ENCODE data around the gene ZAP70. TPM values are rescaled to one million over a fixed set of nuclear protein-coding genes. Genes with fewer than 3 reads are reported as not detected.
"Not testable (repeated sequence)": the region's sequence is repeated elsewhere in the genome, so short reads cannot be mapped to it uniquely, and the experiment has no call there.

Gene ZAP70
- total RNA-seq, 1 donor from 2014 or later: 2.8 TPM

DNA sequence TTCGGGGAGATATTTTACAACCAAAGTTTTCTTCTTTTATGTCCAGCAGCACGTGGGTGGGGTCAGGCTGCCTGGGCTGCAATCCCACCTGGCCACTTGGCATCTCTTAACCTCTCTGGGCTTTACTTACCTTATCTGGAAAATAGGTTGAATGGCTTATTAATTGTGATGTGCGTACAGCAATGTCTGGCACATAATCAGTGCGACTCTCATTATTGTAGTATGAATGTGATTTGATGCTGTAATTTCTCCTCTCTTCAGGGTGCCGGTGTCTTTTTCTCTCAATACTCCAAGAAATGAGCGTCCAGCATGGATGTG is 2.0 kb upstream of the ZAP70 start:
- Mint-ChIP-seq H3K4me3 (no peak overlapping the region), H3K27ac (ENCODE audit: unreplicated experiment) (no peak overlapping the region), H3K36me3 (ENCODE audit: low read depth) (no peaks in the 10 kb centered on the region), H3K4me1 (peaks cover 7% of the 10 kb centered on the region), H3K9me3 (no peaks in the 10 kb centered on the region), H3K27me3 (ENCODE audit: low read depth) (no peaks in the 10 kb centered on the region)
- TF ChIP-seq, protein P1, sequence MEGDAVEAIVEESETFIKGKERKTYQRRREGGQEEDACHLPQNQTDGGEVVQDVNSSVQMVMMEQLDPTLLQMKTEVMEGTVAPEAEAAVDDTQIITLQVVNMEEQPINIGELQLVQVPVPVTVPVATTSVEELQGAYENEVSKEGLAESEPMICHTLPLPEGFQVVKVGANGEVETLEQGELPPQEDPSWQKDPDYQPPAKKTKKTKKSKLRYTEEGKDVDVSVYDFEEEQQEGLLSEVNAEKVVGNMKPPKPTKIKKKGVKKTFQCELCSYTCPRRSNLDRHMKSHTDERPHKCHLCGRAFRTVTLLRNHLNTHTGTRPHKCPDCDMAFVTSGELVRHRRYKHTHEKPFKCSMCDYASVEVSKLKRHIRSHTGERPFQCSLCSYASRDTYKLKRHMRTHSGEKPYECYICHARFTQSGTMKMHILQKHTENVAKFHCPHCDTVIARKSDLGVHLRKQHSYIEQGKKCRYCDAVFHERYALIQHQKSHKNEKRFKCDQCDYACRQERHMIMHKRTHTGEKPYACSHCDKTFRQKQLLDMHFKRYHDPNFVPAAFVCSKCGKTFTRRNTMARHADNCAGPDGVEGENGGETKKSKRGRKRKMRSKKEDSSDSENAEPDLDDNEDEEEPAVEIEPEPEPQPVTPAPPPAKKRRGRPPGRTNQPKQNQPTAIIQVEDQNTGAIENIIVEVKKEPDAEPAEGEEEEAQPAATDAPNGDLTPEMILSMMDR (conservative IDR thresholded peaks at IDR 0.05): no peak
- no peak for DNase-seq (ENCODE audit: low read depth, low spot score)

DNA sequence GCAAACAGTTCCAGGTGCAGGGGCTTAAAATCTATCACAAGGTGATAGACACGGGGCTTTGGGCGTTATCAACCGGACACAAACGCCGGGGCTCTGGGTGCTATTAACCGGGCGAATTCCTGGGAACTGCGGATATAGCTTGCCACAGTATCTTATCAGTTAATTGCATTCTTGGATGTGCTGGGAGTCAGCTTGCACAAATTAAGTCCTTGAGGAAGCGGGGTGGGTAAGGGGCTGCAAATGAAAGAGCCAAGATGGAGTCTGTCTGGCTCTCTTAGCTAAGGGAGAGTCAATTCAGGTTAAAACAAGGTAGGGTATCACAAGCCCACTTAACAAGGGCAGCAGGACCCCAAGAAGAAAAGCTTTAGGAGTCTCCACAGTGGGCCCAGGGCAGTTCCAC is 1.2 kb upstream of the ZAP70 start:
- H3K9me3 Mint-ChIP-seq; DNase-seq (ENCODE audit: low read depth, low spot score); H3K4me3 Mint-ChIP-seq; H3K4me1 Mint-ChIP-seq; H3K27me3 Mint-ChIP-seq (ENCODE audit: low read depth); H3K36me3 Mint-ChIP-seq (ENCODE audit: low read depth): not testable (repeated sequence)
- peak overlapping the region; percentile 19 for H3K27ac Mint-ChIP-seq (ENCODE audit: unreplicated experiment)

DNA sequence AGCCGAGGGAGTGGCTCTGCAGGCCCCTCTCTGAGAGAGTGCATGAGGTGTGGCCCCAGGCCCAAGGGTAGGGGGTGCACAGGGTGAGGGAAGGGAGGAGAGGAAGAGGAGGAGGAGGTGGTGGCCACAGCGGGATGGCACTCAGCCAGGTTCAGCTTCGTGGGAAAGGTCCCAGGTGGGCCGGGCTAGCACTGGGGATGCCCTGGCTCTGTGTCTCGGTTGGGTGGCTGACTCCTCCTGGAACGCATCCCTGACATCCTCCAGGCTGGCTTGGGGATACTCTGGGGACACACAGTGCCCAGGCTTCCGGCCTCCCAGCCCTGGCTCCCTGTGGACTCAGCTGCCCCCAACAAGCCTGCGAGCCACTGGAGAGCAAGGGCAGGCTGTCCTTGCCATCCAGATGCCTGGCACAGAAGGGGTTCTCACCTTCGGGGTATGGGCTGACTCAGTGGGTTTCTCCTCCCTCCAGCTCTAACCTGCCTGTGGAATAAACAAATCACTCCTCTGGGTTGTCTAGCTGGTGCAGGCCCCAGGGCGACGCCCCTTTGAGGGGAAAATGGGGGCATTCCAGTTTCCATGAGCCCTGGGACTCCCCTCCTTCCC is 582 bp upstream of the ZAP70 start:
- H3K27me3 Mint-ChIP-seq (ENCODE audit: low read depth): no peaks in the 10 kb centered on the region
- no peak for DNase-seq (ENCODE audit: low read depth, low spot score)
- H3K36me3 Mint-ChIP-seq (ENCODE audit: low read depth): no peaks in the 10 kb centered on the region
- no peak overlapping the region for H3K4me3 Mint-ChIP-seq
- no peak overlapping the region for H3K27ac Mint-ChIP-seq (ENCODE audit: unreplicated experiment)
- H3K4me1 Mint-ChIP-seq: peaks cover 12% of the 10 kb centered on the region
- TF ChIP-seq, protein P1 (conservative IDR thresholded peaks at IDR 0.05): no peak
- no peaks in the 10 kb centered on the region for H3K9me3 Mint-ChIP-seq

DNA sequence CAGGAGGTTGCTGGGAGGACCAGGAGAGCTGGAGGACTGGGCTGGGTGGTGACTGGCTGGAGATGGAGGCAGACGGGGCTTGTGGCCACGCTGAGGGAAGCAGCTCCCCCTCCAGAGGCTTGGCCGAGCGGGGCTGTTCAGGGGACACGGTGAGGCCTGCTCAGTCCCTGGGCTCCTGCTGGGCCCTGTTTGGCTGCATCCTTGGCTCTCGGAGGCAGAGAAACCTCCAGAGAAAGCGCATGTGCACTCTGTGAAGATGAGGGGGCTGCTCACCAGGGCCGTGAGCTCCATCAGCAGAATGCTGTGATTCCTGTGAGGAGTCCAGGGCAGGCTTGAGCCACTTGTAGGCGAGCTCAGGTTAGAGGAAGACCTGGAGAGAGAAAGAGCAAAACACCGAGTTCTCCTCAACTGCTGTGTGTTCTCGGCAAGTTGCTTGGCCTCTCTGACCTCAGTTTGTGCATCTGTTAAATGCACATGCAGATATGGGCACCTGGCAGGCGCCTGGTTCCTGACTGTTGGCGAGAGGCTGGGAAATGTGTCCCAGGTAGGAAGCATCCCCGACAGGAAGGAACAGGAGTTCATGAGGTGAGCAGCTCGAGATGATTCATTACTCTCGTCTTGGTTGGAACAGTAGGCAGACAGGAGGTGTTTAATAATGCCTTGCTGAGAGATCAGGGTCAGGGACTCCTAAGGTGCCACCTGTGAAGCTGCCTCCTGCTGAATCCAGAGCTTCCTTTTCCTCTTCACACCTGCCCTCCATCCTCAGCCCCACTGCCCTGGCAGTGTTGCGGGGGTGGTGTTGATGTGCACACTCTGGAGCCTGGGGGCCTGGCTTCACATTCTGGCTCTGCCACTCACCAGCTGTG is 941 bp downstream of the ZAP70 start:
- H3K4me1 Mint-ChIP-seq: peaks cover 17% of the 10 kb centered on the region
- no peak for DNase-seq (ENCODE audit: low read depth, low spot score)
- TF ChIP-seq, protein P1 (conservative IDR thresholded peaks at IDR 0.05): no peak
- no peaks in the 10 kb centered on the region for H3K27me3 Mint-ChIP-seq (ENCODE audit: low read depth)
- no peaks in the 10 kb centered on the region for H3K36me3 Mint-ChIP-seq (ENCODE audit: low read depth)
- H3K27ac Mint-ChIP-seq (ENCODE audit: unreplicated experiment): peak overlapping the region; percentile 35
- no peak overlapping the region for H3K4me3 Mint-ChIP-seq
- no peaks in the 10 kb centered on the region for H3K9me3 Mint-ChIP-seq

DNA sequence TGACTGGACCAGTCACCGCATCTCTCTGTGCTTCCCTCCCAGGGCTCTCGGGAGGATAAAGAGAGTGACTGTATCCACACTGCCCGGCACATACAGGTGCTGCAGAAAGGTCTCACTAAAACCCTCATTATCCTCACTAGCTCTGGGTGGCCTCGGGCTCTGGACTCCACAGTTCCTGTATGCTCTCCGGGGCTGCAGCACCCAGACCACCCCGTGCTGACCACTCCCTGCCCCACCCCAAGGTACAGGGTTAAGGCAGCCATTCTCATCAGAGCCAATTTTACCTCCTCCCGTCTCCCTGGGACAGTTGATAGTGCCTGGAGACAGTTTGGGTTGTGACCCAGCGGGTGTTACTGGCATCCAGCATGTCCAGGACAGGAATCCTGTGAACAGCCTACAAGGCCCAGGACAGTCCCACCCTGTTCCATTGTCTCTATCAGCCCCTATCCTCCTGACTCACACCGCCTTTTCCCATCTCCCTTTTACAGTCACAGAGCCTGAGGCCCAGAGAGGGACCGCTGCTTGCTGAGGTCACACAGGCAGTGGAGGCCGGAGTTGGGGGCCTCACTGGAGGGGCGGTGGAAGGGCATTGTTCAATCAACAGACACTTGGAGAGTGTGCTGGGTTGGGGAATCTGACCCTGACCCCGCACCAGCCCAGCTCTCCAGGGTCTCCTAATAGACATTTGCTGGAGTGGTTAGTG is 1.7 kb downstream of the ZAP70 start:
- H3K4me1 Mint-ChIP-seq: peaks cover 13% of the 10 kb centered on the region
- H3K4me3 Mint-ChIP-seq: no peak overlapping the region
- TF ChIP-seq, protein P1 (conservative IDR thresholded peaks at IDR 0.05): no peak
- no peaks in the 10 kb centered on the region for H3K9me3 Mint-ChIP-seq
- H3K27ac Mint-ChIP-seq (ENCODE audit: unreplicated experiment): peak overlapping the region; percentile 27
- no peaks in the 10 kb centered on the region for H3K27me3 Mint-ChIP-seq (ENCODE audit: low read depth)
- no peak for DNase-seq (ENCODE audit: low read depth, low spot score)
- H3K36me3 Mint-ChIP-seq (ENCODE audit: low read depth): no peaks in the 10 kb centered on the region

All from neural crest cell (in vitro differentiated cells).